ENCODE measurements around the gene TAOK2.
A peak's percentile ranks its signal among the peaks of the same experiment; 100 is the strongest.

Gene TAOK2

GRCh38 chr16:29975134-29975538, 1.5 kb downstream of the TAOK2 start:
- no peaks in the 10 kb centered on the region for H3K36me3 ChIP-seq (ENCODE audit: control insufficient read depth, insufficient read depth, low read length)
- peak overlapping the region; percentile 85 for H3K4me2 ChIP-seq (ENCODE audit: low read length)
- H3K4me1 ChIP-seq: peaks cover 13% of the 10 kb centered on the region
- no peaks in the 10 kb centered on the region for H3K9me3 ChIP-seq (ENCODE audit: control insufficient read depth, low read length)
- peak overlapping the region; percentile 93 for H3K4me3 ChIP-seq (ENCODE audit: low read depth, low read length)
- peaks cover 20% of the 10 kb centered on the region for H3K79me2 ChIP-seq
- H3K27ac ChIP-seq: peak overlapping the region; percentile 76
- no peak for TF ChIP-seq CTCF (IDR thresholded peaks at IDR 0.05)
- H3K27me3 ChIP-seq (ENCODE audit: control insufficient read depth, insufficient read depth, low read length): no peaks in the 10 kb centered on the region
- H3K9ac ChIP-seq: peak overlapping the region; percentile 41
- H2AFZ ChIP-seq: no peak overlapping the region

- no peaks in the 10 kb centered on the region for H3K27me3 ChIP-seq (ENCODE audit: control insufficient read depth, insufficient read depth, low read length)
- H3K9ac ChIP-seq: no peak overlapping the region
- no peak overlapping the region for H2AFZ ChIP-seq
- H3K4me1 ChIP-seq: peaks cover 13% of the 10 kb centered on the region
- TF ChIP-seq CTCF (IDR thresholded peaks at IDR 0.05): no peak
- no peaks in the 10 kb centered on the region for H3K9me3 ChIP-seq (ENCODE audit: control insufficient read depth, low read length)
- H3K27ac ChIP-seq: peak overlapping the region; percentile 76
- peak overlapping the region; percentile 85 for H3K4me2 ChIP-seq (ENCODE audit: low read length)
- H3K36me3 ChIP-seq (ENCODE audit: control insufficient read depth, insufficient read depth, low read length): no peaks in the 10 kb centered on the region
- peaks cover 20% of the 10 kb centered on the region for H3K79me2 ChIP-seq
- H3K4me3 ChIP-seq (ENCODE audit: low read depth, low read length): peak overlapping the region; percentile 93
Measured at GRCh38 chr16:29975811-29976511, 2.3 kb downstream of the TAOK2 start.

- Histone ChIP-seq H3K36me3 (ENCODE audit: control insufficient read depth, insufficient read depth, low read length) (no peaks in the 10 kb centered on the region), H3K4me2 (ENCODE audit: low read length) (peak overlapping the region; percentile 85), H3K4me1 (peaks cover 13% of the 10 kb centered on the region), H3K27me3 (ENCODE audit: control insufficient read depth, insufficient read depth, low read length) (no peaks in the 10 kb centered on the region), H3K9ac (no peak overlapping the region), H2AFZ (no peak overlapping the region), H3K79me2 (peaks cover 20% of the 10 kb centered on the region), H3K4me3 (ENCODE audit: low read depth, low read length) (no peak overlapping the region), H3K9me3 (ENCODE audit: control insufficient read depth, low read length) (no peaks in the 10 kb centered on the region), H3K27ac (peak overlapping the region; percentile 17)
- TF ChIP-seq CTCF (IDR thresholded peaks at IDR 0.05): no peak
Measured at GRCh38 chr16:29977063-29977825, 3.6 kb downstream of the TAOK2 start.

- H3K4me3 ChIP-seq (ENCODE audit: low read depth, low read length): no peak overlapping the region
- no peak overlapping the region for H3K27ac ChIP-seq
Measured at GRCh38 chr16:29978081-29978480, 4.4 kb downstream of the TAOK2 start.

More at GRCh38 chr16:29978081-29978480, 4.4 kb downstream of the TAOK2 start:
- no peak overlapping the region for H2AFZ ChIP-seq
- no peak for TF ChIP-seq CTCF (IDR thresholded peaks at IDR 0.05)
- H3K79me2 ChIP-seq: peaks cover 20% of the 10 kb centered on the region
- no peaks in the 10 kb centered on the region for H3K27me3 ChIP-seq (ENCODE audit: control insufficient read depth, insufficient read depth, low read length)
- no peak overlapping the region for H3K9ac ChIP-seq
- no peak overlapping the region for H3K4me2 ChIP-seq (ENCODE audit: low read length)
- no peaks in the 10 kb centered on the region for H3K36me3 ChIP-seq (ENCODE audit: control insufficient read depth, insufficient read depth, low read length)
- H3K9me3 ChIP-seq (ENCODE audit: control insufficient read depth, low read length): no peaks in the 10 kb centered on the region
- H3K4me1 ChIP-seq: peaks cover 13% of the 10 kb centered on the region
